ENCODE data around the gene PTPRM. TPM values are rescaled to one million over a fixed set of nuclear protein-coding genes. Genes with fewer than 3 reads are reported as not detected.

PTPRM gene
- total and polyA plus RNA-seq, 2 of the 8 experiments (the other 6 are each of a cell fraction or from before 2014, with no cell fraction given) = 4.1 to 7.0 TPM

DNA sequence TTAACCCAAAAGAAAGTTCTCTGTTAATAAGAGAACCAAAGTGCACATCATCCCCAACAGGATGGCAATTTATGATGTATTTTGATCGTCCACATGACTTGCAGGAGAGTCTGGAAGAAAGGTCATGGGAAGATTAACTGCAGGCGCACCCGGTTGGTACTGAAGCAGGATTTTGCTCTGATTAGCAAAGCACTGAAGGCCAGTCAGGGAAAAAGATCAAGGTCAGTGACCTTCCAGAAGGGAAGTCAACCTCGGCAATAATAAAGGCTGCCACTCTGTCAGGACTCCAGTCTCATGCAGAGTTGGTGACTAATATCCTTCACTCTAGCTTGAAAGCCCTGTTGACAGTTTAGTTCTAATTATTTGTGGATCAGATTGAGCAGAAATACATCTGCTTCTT, 609.4 kb downstream of the PTPRM start:
- Histone ChIP-seq H3K27ac (ENCODE audit: low read depth, low read length) (no peak overlapping the region), H3K23me2 (ENCODE audit: low read depth, low read length) (no peaks in the 10 kb centered on the region), H3K4me1 (replicated peaks in 1 of 4; ENCODE audit: control insufficient read depth in 3 of 4, insufficient read depth in 4 of 4, low read length in 3 of 4) (no peaks in the 10 kb centered on the region), H4K91ac (replicated peaks; ENCODE audit: insufficient read length, low read length) (no peak overlapping the region), H4K5ac (ENCODE audit: insufficient read length, low read depth, low read length) (no peak overlapping the region), H2BK120ac (replicated peaks; ENCODE audit: low read depth, low read length) (no peak overlapping the region), H3K4me3 (ENCODE audit: extremely low read depth in 1 of 4, insufficient read depth in 2 of 4, low read depth in 3 of 4, low read length in 4 of 4) (no peak overlapping the region), H3K56ac (replicated peaks; ENCODE audit: insufficient read length, low read depth, low read length) (no peak overlapping the region), H2AK5ac (ENCODE audit: low read depth, low read length) (no peak overlapping the region), H3K79me2 (ENCODE audit: control insufficient read depth in 1 of 2, insufficient read depth in 2 of 2, low read length in 2 of 2) (no peaks in the 10 kb centered on the region), H3K14ac (ENCODE audit: insufficient read length) (no peak overlapping the region), H3K18ac (ENCODE audit: extremely low read depth, low read length) (no peak overlapping the region), H2BK20ac (ENCODE audit: low read length) (no peak overlapping the region), H3K9ac (replicated peaks in 1 of 4; ENCODE audit: extremely low read depth in 1 of 4, low read depth in 3 of 4, low read length in 3 of 4) (no peak overlapping the region), H3K4me2 (ENCODE audit: insufficient read depth in 1 of 2, low read depth in 2 of 2, low read length in 2 of 2) (no peak overlapping the region), H3K4ac (replicated peaks; ENCODE audit: insufficient read length, low read depth, low read length) (no peak overlapping the region), H3K27me3 (replicated peaks in 1 of 4; ENCODE audit: control insufficient read depth in 3 of 4, extremely low read depth in 1 of 4, insufficient read depth in 3 of 4, low read length in 3 of 4) (no peaks in the 10 kb centered on the region), H3K79me1 (ENCODE audit: low read depth, low read length) (no peaks in the 10 kb centered on the region), H2AFZ (ENCODE audit: low read length) (no peak overlapping the region), H2BK5ac (ENCODE audit: low read depth, low read length) (no peak overlapping the region), H3K36me3 (ENCODE audit: control insufficient read depth in 2 of 4, insufficient read depth in 4 of 4, low read length in 3 of 4) (no peaks in the 10 kb centered on the region), H4K8ac (ENCODE audit: extremely low read depth, insufficient read depth, low read length) (no peak overlapping the region), H3K9me3 (ENCODE audit: insufficient read depth in 2 of 2, low read depth in 1 of 2, low read length in 1 of 2) (no peaks in the 10 kb centered on the region; a peak in 1 of 4 replicates), H2BK15ac (ENCODE audit: low read length) (no peak overlapping the region), H2BK12ac (ENCODE audit: low read depth, low read length) (no peak overlapping the region), H3K23ac (ENCODE audit: insufficient read length) (no peak overlapping the region), H4K20me1 (replicated peaks in 1 of 2; ENCODE audit: control insufficient read depth in 1 of 2, insufficient read depth in 2 of 2, low read length in 2 of 2) (no peaks in the 10 kb centered on the region)
- no peak for TF ChIP-seq POLR2A (IDR thresholded peaks at IDR 0.05; ENCODE audit: control extremely low read depth in 1 of 2, low read depth in 2 of 2, low read length in 2 of 2)
- DNase-seq (ENCODE audit: low read depth in 1 of 2, low spot score in 2 of 2) (no peak), FAIRE-seq (no peak)
- CTCF ChIA-PET (ENCODE audit: partially characterized antibody) = interaction anchor here (0.6 to 1.4 kb wide), 2 partner anchors 10 to 18 kb away, joined by 3 read pairs; no protein-coding TSS in a partner anchor
- 77% methylated on average over 4 of the region's 4 CpGs; no CpG with 5 or more reads in 1 of the 2 experiments for WGBS, 2 experiments (ENCODE audit: extremely low coverage in 1 of 2, insufficient coverage in 1 of 2, insufficient read length in 1 of 2, insufficient replicate concordance in 2 of 2, low coverage in 1 of 2, low lambda C conversion rate in 2 of 2, missing lambda C conversion rate in 1 of 2)
- POLR2A ChIA-PET (ENCODE audit: partially characterized antibody) = no interaction called here
